HG02610 (cell line): ENCODE measurements around the gene NEDD9.

Experiments
- ATAC-seq: cut with Tn5 transposase; IDR thresholded peaks from one replicate; pipeline ENCODE4 v1.9.1; 2021; ENCODE audit warnings: mild to moderate bottlenecking, moderate library complexity; ENCODE audit not compliant: unreplicated experiment

NEDD9 gene

DNA sequence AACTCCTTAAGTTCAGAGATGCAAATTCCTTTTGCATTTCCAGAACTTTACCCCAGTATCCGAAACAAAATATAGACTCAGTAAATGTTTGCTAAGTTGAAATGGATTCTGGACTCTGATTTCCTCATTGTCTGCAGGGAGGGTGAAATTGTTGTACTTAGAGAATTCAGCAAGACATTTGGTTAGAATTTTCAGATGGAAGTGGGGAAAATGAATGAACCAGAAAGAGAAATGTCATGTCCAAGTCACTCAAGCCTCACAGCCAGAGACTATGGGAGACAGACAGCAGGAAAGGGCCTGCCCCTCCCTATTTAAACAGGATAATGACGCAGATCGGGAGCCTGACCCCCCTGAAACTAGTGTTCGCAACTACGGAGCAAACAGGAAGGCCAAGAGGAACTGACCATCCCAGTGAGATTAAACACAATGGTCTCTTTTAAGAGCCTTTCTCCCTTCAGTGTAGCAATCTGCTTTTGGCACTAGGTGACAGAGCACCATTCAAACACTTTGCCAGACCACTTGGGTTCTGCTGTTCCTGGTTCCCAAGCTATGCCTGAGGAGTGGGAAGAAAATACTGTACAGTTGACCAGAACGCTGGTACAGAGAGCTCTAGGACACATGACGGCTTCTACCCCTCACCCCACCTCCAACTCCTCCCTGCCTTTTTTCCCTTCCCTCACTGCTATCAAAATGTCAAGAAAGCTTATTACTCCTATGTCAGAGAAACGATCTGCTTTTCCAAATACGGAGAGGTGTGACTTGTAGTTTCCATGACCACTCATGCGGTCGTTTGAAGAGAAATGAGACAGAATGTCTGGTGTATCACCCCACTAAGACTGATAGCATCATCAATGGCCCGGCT lies 13.7 kb downstream of the NEDD9 start:
- ATAC-seq, result no peak

DNA sequence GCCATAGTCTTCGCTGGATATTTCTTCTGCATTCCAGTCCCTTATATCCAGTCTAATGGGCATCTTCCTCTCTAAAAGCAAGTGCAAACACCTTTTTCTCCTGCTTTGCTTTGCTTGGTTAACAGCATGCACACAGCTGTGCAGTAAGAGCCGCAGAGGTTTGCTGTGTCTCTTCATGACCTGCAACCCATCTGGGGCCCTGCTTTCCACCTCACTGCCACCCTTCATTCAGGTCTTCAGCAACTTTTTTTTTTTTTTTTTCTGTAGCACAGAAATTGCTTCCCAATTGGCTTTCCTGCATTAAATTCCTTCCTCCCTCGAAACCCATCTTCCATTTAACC lies 14.4 kb downstream of the NEDD9 start:
- ATAC-seq, result no peak

DNA sequence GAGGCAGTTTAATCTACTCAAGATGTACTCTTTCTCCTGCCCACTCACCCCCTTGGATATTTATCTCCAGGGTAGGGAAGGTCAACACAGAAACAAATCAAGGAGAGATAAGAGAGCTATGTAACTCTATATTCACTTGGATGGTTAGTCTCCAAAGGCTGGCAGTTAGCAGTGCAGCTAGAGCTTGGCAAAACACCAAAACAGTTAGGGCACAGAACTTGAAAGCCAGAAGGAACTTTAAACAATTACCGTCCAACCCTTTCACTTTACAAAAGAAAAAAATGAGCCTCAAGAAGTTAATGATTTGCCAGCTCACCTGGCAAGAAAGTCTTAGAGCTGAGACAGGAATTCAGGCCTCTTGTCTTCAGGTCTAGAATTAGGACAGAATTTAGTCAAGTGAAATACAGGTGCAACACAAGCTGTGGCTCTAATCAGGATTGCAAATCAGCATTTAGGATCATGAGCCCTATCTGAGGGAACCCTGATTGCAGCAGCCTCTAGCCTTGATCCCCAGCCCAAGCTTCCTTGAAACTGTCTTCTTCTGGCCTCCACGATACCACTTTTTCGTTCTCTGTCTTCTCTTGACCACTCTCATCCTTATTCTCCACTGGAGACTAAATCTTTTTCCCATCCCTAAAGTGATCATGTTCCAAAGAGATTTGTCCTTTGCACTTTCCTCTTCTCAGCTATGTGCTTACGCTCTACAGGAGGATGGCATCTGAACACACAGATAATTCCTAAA lies 14.9 kb downstream of the NEDD9 start:
- ATAC-seq, result no peak

DNA sequence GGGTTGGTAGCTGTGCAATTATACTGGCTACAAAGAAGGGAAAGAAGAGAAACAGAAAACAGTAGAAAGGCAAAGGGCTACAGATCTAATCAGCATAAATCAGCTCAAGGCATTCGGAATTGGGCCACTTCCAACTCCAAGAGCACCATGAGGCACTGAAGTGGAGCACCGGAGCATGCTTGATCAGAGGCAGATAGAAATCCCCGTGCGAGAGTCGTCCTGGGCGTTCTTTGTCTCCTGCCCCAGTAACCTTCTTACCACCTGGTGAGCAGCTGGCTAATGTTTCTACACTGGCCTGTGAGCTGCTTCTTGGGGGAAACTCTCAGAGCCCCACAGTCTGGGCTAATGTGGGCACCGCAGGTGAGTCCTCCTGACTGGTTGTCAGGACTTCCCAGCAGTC lies 16.7 kb downstream of the NEDD9 start:
- ATAC-seq, result no peak

DNA sequence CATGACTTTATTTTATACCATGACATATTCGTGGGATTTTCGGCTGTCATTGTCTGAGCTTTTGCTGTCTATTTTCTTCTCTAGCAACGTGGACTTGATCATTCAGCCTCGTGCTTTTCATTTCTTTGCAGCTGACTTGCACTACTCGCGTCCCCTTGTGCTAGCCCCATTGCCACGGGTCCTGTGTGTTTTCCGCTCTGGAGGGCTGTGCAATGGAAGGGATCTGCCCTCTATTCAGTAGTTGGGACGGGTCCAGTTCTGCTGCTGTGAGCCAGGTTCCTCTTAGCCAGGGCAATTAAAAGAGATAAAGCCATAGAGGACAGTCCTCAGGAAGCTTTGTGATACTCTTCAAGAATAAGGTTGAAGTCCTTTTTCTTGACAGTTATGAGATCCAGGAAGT lies 17.6 kb downstream of the NEDD9 start:
- no peak for ATAC-seq

DNA sequence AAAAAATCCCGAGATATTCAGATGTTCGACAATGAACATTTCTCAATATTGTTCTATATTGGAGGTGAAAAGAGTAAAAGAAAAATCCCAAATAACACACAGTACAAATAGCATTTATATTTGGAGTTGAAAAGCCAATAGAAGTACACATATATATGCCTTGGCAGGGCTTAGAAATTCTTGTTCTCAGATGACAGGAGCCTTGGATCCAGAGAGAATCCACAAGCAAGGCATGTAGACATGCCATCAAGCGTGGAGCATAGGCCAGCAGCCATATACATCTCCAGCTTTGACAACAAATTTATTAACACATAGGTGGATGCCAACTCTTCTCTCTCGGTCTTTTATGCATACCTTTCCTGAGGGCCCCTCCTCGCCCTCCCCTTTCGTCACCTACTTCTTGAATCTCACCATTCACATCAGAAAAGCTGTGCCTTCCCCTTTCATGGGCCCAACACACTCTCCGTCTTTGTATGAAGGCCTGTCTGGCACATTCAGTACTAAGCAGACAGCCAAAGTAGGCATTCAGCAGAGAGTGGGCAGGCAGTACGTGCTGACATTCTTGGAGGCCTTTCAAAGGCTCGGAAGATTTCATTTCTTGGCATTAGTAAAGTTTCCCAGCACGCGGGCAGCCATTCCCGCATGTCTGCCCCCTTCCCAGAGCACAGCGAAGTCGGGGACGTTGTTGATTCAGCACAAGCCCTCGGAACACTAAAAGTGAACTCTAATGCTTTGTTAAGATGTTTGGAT lies 18.2 kb downstream of the NEDD9 start:
- no peak for ATAC-seq

DNA sequence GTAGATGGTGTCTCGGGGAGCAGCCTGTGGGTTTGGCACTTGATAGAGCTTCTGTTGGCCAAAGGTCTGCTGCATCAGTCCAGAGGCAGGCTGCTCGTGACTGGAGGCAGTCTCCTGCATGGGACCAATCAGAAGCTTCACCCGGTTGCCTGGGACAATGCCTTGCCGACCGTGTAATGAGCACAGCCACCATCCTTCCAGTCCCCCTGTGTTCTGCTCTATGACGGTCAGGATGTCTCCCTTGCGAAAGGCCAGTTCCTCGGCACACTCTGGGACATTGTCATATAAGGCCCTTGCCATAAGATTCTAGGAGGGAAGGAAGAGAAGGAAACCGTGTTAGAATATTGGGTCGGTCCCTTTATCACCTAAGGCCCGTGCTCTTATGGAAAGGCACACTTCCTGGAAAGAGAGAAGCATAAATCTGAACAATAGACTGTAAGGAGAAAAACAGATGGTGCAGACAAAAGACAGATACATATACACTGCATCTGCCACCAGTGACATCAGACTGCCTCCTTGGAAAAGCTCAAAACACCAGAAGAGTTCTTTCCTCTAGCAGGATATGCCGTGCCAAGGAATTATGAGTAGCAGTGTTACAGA lies 18.9 kb downstream of the NEDD9 start:
- ATAC-seq, result no peak

DNA sequence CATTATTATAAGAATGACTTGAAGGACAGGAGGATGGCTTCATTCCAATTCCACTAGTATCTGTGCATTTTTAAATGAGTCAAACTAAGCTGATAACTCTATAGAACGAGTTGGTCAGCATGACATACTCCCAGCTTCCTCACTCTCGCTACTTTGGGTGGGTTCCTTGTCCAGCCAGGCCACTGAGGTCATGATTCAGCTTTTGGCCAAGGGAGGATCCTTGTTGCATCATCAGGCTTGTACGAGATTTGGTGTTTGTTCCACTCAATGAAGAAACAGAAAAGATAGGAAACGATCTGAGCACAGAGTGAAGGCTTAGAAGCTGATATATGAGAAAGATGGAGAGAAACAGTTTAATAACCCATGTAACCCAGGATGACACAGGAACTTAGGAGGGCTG lies 19.8 kb downstream of the NEDD9 start:
- no peak for ATAC-seq

DNA sequence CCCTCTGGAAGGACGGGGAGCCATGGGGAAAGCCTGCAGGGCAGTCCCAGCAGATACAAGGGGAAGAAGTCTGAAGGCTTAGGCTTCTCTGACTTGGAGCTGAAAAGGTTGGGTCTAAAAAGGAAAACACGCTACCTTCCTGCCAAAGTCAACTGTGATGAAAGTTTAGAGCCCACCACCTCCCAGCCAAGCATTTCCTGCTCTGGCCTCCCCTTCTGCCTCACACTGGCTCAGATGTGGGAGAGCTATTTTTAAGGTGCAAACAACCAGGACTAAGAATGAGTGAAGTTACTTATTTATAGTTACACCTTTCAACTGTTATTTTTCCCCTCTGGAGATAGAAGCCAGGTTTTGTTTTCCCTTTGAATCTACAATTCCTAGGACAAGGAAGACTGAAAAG lies 21.2 kb downstream of the NEDD9 start:
- no peak for ATAC-seq

DNA sequence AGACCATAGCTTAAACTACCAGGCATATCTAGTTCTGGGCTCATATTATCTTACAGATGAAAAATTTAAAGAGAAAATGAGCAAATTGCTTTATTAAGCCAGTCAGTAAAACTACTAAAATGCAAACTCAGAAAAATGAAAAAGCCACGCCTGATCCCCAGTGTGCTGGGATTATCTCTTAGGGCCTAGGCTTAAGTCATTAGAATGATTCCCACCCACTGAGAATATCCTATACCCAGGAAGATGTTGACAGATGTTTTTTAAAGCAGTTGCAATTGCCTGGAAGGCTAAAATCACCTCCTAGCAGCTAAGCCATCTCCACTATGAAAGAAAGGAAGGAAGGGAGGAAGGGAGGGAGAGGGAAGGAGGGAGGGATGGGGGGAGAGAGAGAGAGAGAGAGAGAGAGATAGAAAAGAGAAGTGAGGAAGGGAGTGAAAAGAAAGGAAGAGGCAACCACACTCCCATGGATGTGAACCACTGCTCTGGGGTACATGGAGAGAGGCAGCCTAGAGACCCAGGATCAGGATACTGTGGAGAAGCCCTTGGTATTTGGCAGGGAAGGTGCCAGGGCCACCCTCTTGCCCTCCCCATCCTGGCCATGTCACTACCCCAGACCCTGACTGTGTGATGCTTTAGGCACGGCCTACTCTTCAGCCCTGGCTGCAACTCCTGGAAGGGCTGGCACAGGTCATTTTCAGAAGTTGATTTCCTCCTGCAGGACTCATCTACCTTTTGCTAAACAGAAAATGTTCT lies 21.9 kb downstream of the NEDD9 start:
- ATAC-seq, result no peak

DNA sequence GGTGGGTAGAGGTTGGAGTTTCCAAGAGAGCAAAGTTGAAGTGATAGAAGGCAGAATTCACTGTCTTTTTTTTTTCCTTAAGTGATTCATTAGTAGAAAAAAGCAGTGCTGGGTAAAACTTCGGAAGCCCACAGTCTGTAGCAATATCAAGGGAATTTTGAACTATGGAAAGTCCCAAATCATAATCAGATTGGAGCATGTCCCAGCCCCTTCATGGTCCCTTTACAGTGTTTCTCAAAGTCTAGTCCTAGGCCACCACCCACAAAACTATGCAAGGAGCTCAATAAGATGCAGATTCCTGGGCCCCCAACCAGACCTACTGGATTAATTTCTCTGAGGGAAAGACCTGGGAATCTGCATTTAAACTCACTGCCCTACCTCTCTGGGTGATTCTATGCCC lies 22.6 kb downstream of the NEDD9 start:
- ATAC-seq, result no peak

DNA sequence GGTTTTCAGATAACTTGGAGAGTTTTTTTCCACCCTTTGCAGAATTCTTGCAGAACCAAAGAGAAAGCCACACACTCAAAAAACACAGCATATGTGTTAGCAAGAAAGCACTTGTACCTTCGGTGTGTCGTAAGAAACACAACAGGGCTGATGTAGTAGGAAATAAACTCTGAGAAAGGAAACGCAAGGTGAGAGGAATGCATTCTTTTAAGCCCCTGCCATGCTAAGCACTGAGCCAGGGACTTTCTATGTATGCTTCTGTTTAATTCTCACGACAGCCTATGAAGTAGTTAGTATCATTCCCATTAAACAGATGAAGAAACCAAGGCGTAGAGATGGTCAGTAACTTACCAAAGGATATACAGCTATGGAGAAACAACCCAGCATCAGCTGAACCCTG lies 23.1 kb downstream of the NEDD9 start:
- no peak for ATAC-seq

DNA sequence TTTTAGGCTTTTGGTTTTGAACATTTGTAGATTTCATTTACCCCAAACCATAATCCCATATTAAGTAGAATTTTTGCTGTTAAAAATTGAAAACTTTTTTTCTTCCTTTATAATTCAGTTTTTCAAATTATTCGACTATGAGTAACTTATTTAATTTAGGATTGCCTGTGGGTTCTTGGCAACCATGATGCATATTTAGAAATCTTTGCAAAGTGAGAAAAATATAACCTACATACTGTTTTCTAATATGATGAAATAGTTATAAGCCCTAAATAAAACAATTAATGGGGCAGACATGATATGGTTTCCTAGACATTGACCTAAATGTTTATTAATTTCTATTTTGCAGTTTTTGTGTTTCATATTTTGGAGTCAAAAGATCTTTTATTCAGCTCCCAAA lies 23.6 kb downstream of the NEDD9 start:
- ATAC-seq, result no peak

DNA sequence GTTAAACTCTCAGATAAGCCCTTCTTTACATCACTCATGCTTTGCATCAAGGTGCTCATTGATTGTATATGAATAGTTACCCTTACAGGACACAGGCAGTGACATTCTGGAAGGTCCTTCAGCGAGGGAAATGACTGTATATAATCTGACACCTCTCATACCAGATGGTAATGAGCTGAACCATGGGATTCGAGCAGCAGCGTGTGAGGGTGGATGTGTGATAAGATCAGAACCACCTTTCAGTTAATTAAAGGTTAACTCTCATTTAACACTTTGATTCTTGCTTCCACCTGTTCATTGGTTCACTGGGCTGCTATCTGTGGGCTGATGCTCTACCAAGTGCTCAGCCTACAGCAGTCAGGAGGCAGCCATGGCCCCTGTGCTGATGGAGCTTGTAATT lies 24.2 kb downstream of the NEDD9 start:
- ATAC-seq, result no peak

DNA sequence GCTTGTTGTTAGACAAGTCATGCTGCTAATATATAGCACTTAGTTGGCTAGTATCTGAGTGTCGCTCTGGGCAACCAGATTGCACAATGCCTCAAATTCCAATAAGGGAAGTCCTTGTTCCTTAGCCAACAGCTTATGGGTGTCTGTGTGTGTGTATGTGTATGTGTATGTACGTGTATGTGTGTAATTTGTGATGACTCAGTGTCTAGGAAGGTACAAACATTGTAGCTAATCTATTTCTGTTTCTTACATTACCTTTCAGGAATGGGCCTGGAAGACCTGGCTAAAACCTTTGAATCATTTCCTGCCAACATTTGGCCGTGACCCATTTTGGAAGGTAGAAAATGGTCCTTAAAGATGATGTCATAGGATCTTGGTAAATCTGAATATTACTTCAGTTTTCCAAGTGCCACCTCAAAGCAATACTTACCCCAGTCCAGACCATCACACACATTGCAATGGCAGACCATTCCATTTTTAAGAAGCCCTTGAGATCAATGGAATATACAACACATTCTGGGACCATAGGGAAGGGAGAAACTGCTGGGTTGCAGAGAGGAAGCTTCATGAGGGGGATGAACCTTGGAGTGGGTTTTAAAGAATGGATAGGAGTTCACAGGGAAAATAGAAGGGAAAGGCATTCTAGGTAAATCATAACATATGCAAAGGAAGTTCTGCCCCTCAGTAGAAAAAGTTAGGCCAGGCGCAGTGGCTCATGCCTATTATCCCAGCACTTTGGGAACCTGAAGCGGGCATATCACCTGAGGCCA lies 25.1 kb downstream of the NEDD9 start:
- peak; percentile 39 for ATAC-seq

DNA sequence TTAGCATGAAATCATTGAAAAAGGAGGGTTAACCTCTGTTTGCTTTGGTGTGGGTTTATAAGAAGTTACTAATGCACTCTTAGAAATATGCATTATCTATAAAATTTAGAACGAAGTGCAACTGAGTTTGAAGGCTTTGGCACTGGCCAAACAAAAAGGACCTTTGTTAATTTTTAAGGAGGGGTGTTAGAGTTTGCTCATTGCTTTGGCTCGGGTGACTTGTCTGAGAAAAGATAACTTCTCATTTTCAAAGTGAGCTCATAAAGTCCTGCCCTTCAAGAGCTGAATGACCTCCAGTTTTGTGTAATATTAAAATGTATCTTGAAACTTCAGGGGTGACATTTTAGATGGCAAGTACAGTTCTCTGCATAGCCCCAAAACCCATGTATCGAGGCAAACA lies 25.9 kb downstream of the NEDD9 start:
- no peak for ATAC-seq

DNA sequence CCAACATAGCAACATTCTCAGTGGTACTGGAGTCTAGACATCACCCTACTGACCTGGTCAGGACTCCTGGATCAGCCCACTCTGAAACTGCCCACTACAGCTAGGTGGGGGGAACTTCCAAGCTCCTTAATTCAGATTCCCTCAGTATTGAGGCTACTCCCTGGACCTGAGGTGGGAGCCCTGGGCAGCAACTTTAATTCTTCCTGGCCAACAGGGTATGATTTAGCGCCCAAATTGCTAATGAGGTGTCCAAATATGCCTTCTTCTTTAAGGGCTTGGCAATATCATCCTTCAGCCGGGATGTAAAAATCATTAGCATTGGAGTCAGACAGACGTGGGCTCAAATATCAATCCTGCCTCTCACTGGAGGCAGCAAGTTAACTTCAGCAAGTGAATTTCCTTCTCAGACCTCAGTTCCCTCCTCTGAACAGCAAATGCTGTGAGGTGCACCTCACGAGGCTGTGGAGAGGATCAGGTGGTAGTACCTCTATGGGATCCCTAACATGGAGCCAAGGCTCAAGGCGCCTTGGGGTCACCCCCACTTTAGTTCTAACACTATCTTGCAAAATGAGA lies 27.6 kb downstream of the NEDD9 start:
- no peak for ATAC-seq

DNA sequence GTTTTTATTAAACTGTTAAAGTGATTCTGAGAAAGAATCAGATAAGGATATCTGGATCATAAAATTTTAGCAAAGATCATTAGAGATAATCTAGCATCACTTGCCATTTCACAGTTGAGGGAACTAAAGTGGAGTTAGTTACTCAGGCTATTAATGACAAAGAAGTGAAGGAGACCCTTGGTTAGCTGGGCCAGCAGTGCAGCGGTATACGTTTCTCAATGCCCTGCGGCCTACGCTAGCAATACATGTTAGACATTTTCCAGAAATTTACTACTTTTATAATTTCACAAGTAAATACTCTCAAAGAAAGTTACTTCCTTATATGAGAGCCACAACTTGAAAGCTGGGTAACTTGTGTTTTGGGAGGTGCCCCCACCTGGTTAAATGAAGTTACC lies 28.5 kb downstream of the NEDD9 start:
- ATAC-seq, result no peak

DNA sequence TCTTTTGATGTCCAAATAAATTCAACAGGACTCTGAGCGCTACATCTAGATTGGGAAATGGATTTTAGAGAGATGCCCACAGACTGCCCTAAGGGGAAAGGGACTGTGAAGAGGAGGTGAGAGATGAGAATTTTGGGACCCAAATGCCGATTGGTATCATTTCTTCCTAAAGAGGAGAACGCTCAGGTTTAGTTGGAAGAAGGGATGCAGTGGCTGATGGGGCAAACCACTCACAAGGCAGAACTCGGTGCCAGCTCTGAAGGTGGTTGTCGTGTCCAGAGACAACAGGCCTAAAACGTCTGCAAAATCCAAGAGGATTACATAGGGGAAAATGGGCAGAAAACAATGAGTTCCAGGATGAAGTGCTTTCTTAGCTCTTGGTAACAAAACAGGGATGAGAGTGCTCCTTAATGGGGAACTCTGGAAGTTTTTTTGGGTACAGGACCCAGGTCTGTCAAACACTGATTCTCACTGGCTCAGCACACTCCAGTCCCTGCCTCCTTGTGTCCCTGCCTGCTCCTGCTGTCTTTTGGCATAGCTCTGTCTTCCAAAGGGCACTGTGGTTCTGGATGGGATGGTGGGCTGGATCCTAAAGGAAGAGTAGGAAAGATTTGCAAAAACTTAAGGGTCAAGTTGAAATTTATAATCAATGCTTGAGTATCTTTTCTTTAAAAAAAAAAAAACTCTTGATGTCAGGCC lies 29.0 kb downstream of the NEDD9 start:
- ATAC-seq, result no peak
